ENCODE data around the gene CCDC71.

CCDC71 gene

GRCh38 chr3:49165771-49166751 is at the start of gene CCDC71:
Gene CCDC71 (minus strand): TSS chr3:49166331. CDS start chr3:49164208, 2,123 bp downstream.
- peak; percentile 81 for DNase-seq (ENCODE audit: low spot score)

DNA sequence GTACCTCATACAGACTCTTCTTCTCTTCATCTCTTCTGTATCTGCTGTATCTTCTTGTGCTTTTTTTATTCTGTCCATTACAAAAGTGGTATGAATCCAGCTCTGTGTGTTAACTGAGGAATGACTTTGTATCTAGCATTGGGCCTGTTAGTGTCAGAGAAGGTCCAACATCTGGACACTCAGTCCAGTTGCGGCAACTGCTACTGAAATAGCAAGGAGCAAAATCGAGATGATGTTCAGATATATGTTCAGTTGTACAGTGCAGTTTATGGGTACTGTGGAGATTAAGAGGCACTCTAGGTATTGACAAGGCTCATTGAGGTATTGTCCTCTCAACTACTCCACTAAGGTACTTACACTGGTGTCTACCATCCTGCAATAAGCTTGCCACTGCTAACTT is 47.9 kb upstream of the CCDC71 start:
- DNase-seq (ENCODE audit: low spot score): no peak

DNA sequence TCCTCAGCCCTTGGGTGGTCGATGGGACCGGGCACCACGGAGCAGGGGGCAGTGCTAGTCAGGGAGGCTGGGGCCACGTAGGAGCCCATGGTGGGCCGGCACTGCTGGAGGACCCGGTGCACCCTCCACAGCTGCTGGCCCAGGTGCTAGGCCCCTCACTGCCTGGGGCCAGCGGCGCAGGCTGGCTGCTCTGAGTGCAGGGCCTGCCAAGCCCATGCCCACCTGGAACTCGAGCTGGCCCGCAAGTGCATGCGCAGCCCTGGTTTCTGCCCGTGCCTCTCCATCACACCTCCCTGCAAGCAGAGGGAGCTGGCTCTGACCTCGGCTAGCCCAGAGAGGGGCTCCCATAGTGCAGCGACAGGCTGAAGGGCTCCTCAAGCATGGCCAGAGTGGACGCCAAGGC is 47.4 kb upstream of the CCDC71 start:
- DNase-seq (ENCODE audit: low spot score): no peak

GRCh38 chr3:49199900-49200281 is 33.8 kb upstream of the CCDC71 start:
- DNase-seq (ENCODE audit: low spot score): no peak

DNA sequence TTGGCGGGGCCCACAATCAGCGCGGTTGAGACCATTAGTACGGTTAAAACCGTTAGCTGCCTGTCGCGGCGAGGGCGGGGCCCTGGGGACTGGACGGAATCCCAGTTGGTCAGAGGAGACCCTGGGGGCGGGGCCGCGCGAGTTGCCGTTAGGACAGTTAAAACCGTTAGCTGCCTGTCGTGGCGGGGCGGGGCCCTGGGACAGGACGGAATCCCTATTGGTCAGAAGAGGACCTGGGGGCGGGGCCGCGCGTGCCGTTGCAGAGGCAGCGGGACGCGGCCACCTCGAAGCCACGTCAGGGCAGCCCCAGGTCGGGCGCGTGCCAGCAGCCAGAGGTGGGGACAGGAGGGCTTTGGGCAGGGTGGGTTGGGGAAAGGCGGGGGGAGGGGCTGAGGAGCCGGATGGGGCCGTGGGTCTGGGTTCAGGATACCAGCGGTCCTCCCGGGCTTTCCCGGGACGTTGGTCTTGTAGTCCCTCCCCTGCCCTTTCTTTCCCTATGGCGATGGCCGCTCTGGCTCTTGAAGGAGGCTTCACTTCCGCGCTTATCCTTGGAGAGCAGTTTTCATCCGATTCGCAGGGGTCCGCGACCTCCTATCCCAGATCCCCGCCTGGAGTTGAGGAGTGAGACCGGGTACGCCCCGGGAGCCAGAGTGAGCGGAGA is 33.2 kb upstream of the CCDC71 start:
- DNase-seq (ENCODE audit: low spot score): no peak

- DNase-seq (ENCODE audit: low spot score): no peak
Observed at GRCh38 chr3:49198611-49199230, 32.6 kb upstream of the CCDC71 start.

- no peak for DNase-seq (ENCODE audit: low spot score)
Observed at GRCh38 chr3:49198161-49198560, 32.0 kb upstream of the CCDC71 start.

GRCh38 chr3:49191741-49192140 is 25.6 kb upstream of the CCDC71 start:
- no peak for DNase-seq (ENCODE audit: low spot score)

- no peak for DNase-seq (ENCODE audit: low spot score)
Observed at GRCh38 chr3:49183873-49184272, 17.7 kb upstream of the CCDC71 start.

DNA sequence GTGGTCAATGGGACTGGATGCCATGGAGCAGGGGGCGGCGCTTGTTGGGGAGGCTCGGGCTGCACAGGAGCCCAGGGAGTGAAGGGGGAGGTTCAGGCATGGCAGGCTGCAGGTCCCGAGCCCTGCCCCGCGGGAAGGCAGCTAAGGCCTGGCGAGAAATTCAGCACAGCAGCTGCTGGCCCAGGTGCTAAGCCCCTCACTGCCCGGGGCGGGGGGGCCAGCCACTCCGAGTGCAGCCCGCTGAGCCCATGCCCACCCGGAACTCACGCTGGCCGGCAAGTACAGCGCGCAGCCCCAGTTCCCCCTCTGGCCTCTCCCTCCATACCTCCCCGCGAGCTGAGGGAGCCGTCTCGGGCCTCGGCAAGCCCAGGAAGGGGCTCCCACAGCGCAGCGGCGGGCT is 16.6 kb upstream of the CCDC71 start:
- DNase-seq (ENCODE audit: low spot score): no peak

- DNase-seq (ENCODE audit: low spot score): no peak
Observed at GRCh38 chr3:49181351-49181750, 15.2 kb upstream of the CCDC71 start.

- no peak for DNase-seq (ENCODE audit: low spot score)
Observed at GRCh38 chr3:49180116-49180515, 14.0 kb upstream of the CCDC71 start.

GRCh38 chr3:49177073-49177472 is 10.9 kb upstream of the CCDC71 start:
- DNase-seq (ENCODE audit: low spot score): no peak

DNA sequence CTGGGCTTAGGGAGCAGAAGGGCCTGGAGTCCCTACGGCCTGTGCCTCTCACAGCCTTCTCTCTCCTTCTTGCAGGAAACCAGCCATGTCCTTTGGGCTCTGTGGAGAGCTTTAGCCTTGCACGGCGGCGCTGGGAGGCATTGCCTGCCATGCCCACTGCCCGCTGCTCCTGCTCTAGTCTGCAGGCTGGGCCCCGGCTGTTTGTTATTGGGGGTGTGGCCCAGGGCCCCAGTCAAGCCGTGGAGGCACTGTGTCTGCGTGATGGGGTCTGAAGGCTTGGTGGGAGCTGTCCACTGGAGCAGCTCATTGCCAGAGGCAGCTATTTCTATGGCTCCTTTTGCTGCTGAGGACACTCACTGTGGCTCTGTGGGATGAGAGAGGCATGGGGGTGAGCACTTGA is 9.4 kb upstream of the CCDC71 start:
- DNase-seq (ENCODE audit: low spot score): no peak

DNA sequence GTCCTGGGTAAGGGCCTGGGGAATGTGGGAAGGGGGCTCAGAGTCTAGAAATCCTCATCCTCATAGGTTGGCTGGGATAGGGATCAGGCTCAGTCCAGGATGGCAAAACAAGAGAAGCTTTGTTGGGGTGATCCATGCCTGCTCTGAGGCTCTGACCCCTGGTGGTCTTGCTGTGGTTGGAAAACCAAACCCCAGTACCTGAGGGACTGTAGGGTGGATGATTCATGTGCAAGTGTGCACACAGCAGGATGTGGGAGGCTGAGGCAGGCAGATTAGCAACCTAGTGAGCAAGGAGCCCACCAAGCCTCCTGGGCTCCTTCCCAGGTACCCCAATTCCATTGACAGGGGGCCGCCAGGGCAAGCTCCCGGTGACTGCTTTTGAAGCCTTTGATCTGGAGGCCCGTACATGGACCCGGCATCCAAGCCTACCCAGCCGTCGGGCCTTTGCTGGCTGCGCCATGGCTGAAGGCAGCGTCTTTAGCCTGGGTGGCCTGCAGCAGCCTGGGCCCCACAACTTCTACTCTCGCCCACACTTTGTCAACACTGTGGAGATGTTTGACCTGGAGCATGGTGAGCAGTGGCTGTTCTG is 8.4 kb upstream of the CCDC71 start:
- DNase-seq (ENCODE audit: low spot score): no peak

DNA sequence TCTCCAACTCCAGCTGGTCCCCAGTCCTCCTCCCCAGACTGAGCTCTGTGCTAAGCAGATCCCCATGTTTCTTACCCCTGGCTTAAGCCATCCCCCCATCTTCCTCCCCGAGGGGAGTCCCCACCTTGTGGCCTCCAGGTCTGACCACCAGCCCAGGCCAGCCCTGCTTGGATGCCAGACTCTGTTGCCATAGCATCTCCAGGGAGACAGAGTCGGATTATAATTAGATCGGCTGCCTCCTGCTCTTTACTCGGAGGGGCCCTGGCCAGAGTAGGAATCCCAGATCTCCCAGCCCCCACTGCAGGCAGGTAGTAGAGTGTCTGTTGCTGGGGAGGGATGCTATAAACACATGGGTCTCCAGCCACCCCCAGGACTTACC is 7.7 kb upstream of the CCDC71 start:
- no peak for DNase-seq (ENCODE audit: low spot score)

DNA sequence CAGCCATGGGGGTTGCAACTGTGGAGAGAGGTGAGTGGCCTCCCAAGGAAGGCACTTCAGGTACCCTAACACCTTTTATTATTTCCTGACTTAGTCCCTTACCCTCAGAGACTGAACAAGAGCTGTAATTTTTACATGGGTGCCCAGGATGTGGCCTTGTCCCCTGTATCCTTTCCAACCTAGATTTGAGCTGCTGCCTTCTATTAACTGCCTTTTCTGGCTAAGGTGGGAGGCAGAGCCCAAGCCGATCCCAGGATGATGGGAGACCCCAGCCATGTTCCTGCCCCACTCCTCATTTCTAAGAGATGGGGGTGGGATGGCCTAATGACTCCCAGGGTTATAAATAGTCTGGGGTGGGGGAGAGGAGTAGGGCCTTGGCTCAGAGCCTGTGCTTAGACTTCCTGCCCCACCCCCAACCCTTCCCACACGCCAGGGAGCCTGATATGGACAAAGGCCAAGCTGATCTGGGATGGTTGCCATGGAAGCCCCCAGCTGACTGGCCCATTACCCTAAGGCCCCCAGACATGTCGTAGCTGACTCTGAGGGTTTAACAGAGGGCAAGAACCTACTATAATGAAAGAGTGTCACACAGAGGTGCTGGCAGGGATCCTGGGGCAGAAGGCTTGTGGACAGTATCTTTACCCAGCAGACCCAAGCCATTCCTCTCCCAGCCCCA is 7.1 kb upstream of the CCDC71 start:
- no peak for DNase-seq (ENCODE audit: low spot score)

GRCh38 chr3:49172551-49173041 is 6.5 kb upstream of the CCDC71 start:
- DNase-seq (ENCODE audit: low spot score): no peak

DNA sequence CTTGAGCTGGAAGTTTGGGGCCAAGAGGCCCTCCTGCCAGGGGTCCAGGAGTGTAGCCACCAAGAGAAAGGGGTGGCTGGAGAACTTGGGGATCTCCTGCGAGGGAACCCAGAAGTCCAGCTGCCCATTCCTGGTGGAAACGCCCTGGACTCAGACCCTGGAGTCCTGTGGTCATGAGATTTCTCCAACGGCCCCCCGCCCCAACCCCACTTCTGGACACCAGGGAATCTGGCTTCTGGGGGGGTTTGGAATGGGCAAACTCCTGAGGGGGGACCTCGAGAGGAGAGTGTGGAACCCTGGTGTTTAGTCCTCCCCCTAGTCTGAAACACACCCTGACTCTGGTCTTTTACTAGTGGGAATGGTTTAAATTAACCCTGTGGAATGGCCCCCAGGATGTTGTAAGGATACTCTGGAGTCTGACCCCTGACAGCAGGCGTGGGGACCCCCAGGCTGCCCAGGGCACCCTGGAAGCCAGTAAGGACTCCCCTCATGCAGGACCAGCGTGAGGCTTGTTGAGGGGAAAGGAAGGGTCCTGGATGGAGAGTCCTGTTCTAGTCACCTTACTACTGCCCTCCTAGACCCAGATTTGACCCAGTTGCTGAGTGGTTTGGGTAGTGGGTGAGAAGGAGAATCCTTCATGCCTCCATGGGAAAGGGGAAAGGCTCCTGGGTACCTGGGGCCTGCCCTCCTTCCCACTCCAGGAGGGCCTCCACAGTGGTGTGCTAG is 5.8 kb upstream of the CCDC71 start:
- DNase-seq (ENCODE audit: low spot score): no peak

- peak; percentile 81 for DNase-seq (ENCODE audit: low spot score)
Observed at GRCh38 chr3:49171119-49171774, 5.1 kb upstream of the CCDC71 start, which contains the start of gene KLHDC8B. Gene KLHDC8B (plus strand): TSS chr3:49171598. CDS start chr3:49172770, 1,172 bp downstream.
